ENCODE results near the gene CAMTA1. TPM values are rescaled to one million over a fixed set of nuclear protein-coding genes. Genes with fewer than 3 reads are reported as not detected.

The CAMTA1 gene
- total RNA-seq, 1 experiment from 2014 or later = 60.0 TPM

DNA sequence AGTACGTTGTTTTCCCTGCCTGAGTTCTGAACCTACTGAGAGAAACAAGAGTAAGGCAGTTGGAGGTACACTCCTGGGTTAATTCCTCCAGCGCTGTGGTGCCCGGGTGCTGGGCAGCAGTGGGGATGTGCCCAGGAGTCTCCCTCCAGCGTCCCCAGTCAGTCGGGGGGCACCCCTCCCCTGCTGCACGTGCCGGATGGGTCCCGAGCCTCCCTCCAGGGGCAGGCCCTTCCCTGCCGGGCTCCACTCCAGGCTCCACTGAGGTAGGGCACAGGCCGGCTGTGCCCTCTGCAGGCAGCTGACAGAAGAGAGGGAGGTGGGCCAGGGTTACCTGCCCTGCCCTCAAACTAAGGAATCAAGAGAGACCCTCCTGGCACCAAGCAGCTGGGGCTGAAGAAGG is 747.8 kb downstream of the CAMTA1 start:
- no peaks in the 10 kb centered on the region for H3K9me3 Mint-ChIP-seq (ENCODE audit: unreplicated experiment)
- no peak overlapping the region for H3K27ac Mint-ChIP-seq (ENCODE audit: unreplicated experiment)
- ChIA-PET POLR2A (no interaction called here), CTCF (no interaction called here)
- H3K36me3 Mint-ChIP-seq (ENCODE audit: insufficient read depth, unreplicated experiment) = no peaks in the 10 kb centered on the region
- TF ChIP-seq, protein P1, sequence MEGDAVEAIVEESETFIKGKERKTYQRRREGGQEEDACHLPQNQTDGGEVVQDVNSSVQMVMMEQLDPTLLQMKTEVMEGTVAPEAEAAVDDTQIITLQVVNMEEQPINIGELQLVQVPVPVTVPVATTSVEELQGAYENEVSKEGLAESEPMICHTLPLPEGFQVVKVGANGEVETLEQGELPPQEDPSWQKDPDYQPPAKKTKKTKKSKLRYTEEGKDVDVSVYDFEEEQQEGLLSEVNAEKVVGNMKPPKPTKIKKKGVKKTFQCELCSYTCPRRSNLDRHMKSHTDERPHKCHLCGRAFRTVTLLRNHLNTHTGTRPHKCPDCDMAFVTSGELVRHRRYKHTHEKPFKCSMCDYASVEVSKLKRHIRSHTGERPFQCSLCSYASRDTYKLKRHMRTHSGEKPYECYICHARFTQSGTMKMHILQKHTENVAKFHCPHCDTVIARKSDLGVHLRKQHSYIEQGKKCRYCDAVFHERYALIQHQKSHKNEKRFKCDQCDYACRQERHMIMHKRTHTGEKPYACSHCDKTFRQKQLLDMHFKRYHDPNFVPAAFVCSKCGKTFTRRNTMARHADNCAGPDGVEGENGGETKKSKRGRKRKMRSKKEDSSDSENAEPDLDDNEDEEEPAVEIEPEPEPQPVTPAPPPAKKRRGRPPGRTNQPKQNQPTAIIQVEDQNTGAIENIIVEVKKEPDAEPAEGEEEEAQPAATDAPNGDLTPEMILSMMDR (IDR thresholded peaks at IDR 0.05; ENCODE audit: insufficient read depth in 1 of 2, low read depth in 1 of 2, low read length in 1 of 2, severe bottlenecking in 1 of 2, unreplicated experiment in 1 of 2) = no peak
- no peak overlapping the region for H3K4me3 ChIP-seq (ENCODE audit: low read depth, low read length)
- DNase-seq = no peak
- H3K27me3 Mint-ChIP-seq (ENCODE audit: insufficient read depth, unreplicated experiment) = peaks cover 10% of the 10 kb centered on the region
- H3K36me3 ChIP-seq (ENCODE audit: control insufficient read depth, insufficient read depth, low read length) = no peaks in the 10 kb centered on the region
- H3K4me1 ChIP-seq = no peaks in the 10 kb centered on the region
- intact Hi-C loops (cut with micrococcal nuclease; ENCODE audit: unreplicated experiment) = no loop called here
- H3K27me3 ChIP-seq (replicated peaks; ENCODE audit: control insufficient read depth, insufficient read depth, low read length) = no peaks in the 10 kb centered on the region
- no peaks in the 10 kb centered on the region for H3K9me3 ChIP-seq
- H3K4me1 Mint-ChIP-seq (ENCODE audit: low read depth, unreplicated experiment) = no peaks in the 10 kb centered on the region
- H3K4me3 Mint-ChIP-seq (ENCODE audit: unreplicated experiment) = no peak overlapping the region
- no TSS peak for BruUV-seq (replicated peaks)

DNA sequence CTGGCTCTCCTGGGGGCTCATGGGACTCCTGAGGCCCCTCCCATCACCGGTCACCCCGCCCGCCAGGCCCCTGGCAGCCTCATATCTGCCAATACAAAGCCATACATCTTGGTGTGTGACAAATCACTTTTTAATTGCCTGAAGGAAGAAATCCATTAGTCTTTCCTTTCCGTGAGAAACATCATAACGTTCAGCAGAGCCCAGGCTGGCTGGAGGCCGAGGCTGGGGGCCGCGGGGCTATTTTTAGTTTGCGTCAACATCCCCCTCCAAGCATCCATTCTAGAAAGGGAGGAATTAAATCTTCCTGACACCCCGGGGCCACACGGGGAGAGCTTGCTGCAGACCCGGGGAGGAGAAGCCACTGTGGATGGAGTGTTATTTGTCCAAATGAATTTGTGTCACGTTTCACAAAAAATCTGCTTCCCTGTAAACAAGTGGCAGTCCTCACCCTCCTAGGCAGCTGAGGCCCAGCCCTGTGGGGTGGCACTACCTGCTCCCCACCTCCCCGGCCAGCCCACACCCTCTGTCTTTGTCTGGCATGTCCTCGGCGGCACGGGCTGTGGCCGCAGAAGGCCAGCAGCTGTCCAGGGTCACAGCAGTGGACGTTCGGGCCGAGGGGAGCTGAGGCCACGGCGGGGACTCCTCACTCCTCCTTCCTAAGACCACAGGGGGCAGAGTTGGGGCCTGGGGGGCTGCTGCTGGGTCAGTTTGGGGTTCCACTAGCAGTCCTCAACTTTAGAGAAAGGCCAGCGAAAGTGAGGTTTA is 749.0 kb downstream of the CAMTA1 start:
- Mint-ChIP-seq H3K27ac (ENCODE audit: unreplicated experiment) (no peak overlapping the region), H3K4me1 (ENCODE audit: low read depth, unreplicated experiment) (no peaks in the 10 kb centered on the region), H3K27me3 (ENCODE audit: insufficient read depth, unreplicated experiment) (peaks cover 10% of the 10 kb centered on the region), H3K9me3 (ENCODE audit: unreplicated experiment) (no peaks in the 10 kb centered on the region), H3K36me3 (ENCODE audit: insufficient read depth, unreplicated experiment) (no peaks in the 10 kb centered on the region), H3K4me3 (ENCODE audit: unreplicated experiment) (no peak overlapping the region)
- TF ChIP-seq, protein P1 (IDR thresholded peaks at IDR 0.05; ENCODE audit: insufficient read depth in 1 of 2, low read depth in 1 of 2, low read length in 1 of 2, severe bottlenecking in 1 of 2, unreplicated experiment in 1 of 2) = no peak
- Histone ChIP-seq H3K27me3 (replicated peaks; ENCODE audit: control insufficient read depth, insufficient read depth, low read length) (no peaks in the 10 kb centered on the region), H3K4me3 (ENCODE audit: low read depth, low read length) (no peak overlapping the region), H3K9me3 (no peaks in the 10 kb centered on the region), H3K36me3 (ENCODE audit: control insufficient read depth, insufficient read depth, low read length) (no peaks in the 10 kb centered on the region), H3K4me1 (no peaks in the 10 kb centered on the region)
- POLR2A ChIA-PET = no interaction called here
- no peak for DNase-seq
- intact Hi-C loops (cut with micrococcal nuclease; ENCODE audit: unreplicated experiment) = no loop called here
- CTCF ChIA-PET = no interaction called here
- BruUV-seq (replicated peaks) = no TSS peak

DNA sequence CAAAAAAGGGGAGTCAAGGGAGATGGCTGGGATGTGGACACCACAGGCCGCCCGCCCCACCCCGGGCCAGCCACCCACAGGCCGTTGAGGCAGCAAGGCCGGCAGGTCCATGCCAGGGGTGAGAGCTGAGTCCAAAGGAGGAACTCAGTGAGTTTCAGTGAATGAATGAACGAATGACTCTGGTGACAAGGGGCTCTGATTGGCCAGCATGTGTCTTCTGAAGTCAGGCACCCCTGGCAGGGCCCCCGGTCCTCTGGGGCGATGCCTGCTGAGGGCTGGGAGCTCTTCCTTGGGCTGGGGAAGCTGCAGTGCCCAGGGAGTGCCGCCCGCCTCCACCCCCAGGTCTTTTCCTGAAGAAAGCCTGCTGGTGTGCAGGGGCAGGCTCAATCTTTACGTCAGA is 749.8 kb downstream of the CAMTA1 start:
- intact Hi-C loops (cut with micrococcal nuclease; ENCODE audit: unreplicated experiment) = no loop called here
- Histone ChIP-seq H3K4me1 (no peaks in the 10 kb centered on the region), H3K36me3 (ENCODE audit: control insufficient read depth, insufficient read depth, low read length) (no peaks in the 10 kb centered on the region), H3K27me3 (replicated peaks; ENCODE audit: control insufficient read depth, insufficient read depth, low read length) (no peaks in the 10 kb centered on the region), H3K4me3 (ENCODE audit: low read depth, low read length) (no peak overlapping the region), H3K9me3 (no peaks in the 10 kb centered on the region)
- ChIA-PET CTCF (no interaction called here), POLR2A (no interaction called here)
- Mint-ChIP-seq H3K27ac (ENCODE audit: unreplicated experiment) (no peak overlapping the region), H3K27me3 (ENCODE audit: insufficient read depth, unreplicated experiment) (peaks cover 10% of the 10 kb centered on the region), H3K4me3 (ENCODE audit: unreplicated experiment) (no peak overlapping the region), H3K36me3 (ENCODE audit: insufficient read depth, unreplicated experiment) (no peaks in the 10 kb centered on the region), H3K4me1 (ENCODE audit: low read depth, unreplicated experiment) (no peaks in the 10 kb centered on the region), H3K9me3 (ENCODE audit: unreplicated experiment) (no peaks in the 10 kb centered on the region)
- DNase-seq = no peak
- TF ChIP-seq, protein P1 (IDR thresholded peaks at IDR 0.05; ENCODE audit: insufficient read depth in 1 of 2, low read depth in 1 of 2, low read length in 1 of 2, severe bottlenecking in 1 of 2, unreplicated experiment in 1 of 2) = no peak
- no TSS peak for BruUV-seq (replicated peaks)
